Sciatic nerve (tissue), 2 donors: Measurements from ENCODE around the gene SDHAF1. TPM values are rescaled to one million over a fixed set of nuclear protein-coding genes. Genes with fewer than 3 reads are reported as not detected.

Experiments used
- ATAC-seq: fragments of 200-7000 bp; cut with Tn5 transposase; one replicate; pipeline ENCODE4 v1.9.1; 2020; ENCODE audit warnings: mild to moderate bottlenecking, moderate library complexity
- DNase-seq: peaks from one replicate; pipeline ENCODE4 v3.0.0-alpha.2; 2020; ENCODE audit warnings: low spot score
- intact Hi-C: fragments of 100-400 bp; cut with DNase I; formaldehyde crosslinking; loops from one replicate; pipeline ENCODE4 v1.14.2; 2022
- total RNA-seq: library from RNA; stranded (reverse); fragmentation: NEBNext Ultra II Directional; extraction: Animal tissue kit (Norgen Biotek cat#: 25700); gene quantifications from one replicate; pipeline ENCODE4 v1.2.1, GENCODE V29; 2021
- donor health status: DM: no; HTN: no; CAD: no.
- donor health status: DM: no; HTN: no; CAD: no.

SDHAF1 gene
- total RNA-seq, 1 donor from 2014 or later = 17.0 TPM

DNA sequence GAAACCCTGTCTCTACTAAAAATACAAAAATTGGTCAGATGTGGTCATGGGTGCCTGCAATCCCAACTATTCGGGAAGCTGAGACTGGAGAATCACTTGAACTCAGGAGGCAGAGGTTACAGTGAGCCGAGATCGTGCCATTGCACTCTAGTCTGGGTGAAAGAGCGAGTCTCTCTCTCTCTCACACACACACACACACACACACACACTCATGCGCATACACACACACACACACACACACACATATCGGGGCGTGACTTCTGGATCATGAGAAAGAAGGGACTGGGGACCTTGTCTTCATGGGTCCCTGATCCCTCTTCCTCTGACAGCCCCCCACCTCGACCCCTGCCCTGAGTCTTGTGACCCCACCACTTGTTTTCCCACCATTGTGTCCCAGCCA is 11.8 kb upstream of the SDHAF1 start:
- DNase-seq = no peak
- intact Hi-C loops = no loop called here
- ATAC-seq = no peak

DNA sequence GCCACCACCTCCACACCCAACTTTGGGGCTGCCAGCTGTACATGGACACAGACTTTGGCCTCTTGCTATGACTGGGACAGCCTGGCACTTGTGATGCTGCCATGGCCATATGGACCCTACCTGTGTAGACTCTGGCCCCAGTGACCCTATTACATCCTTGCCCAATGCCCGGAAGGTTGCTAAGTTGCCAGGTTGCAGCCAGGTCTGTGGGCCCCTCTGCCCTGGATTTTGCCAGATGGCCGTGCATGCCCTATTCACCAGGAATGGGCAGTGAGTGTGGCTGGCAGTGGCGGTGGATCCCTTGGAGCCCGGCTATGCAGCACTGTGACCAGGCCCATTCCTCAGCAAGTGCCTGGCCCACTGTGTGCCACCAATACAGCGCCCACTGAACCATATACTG is 8.9 kb upstream of the SDHAF1 start:
- DNase-seq (no peak), ATAC-seq (no peak)
- intact Hi-C loops = no loop called here

DNA sequence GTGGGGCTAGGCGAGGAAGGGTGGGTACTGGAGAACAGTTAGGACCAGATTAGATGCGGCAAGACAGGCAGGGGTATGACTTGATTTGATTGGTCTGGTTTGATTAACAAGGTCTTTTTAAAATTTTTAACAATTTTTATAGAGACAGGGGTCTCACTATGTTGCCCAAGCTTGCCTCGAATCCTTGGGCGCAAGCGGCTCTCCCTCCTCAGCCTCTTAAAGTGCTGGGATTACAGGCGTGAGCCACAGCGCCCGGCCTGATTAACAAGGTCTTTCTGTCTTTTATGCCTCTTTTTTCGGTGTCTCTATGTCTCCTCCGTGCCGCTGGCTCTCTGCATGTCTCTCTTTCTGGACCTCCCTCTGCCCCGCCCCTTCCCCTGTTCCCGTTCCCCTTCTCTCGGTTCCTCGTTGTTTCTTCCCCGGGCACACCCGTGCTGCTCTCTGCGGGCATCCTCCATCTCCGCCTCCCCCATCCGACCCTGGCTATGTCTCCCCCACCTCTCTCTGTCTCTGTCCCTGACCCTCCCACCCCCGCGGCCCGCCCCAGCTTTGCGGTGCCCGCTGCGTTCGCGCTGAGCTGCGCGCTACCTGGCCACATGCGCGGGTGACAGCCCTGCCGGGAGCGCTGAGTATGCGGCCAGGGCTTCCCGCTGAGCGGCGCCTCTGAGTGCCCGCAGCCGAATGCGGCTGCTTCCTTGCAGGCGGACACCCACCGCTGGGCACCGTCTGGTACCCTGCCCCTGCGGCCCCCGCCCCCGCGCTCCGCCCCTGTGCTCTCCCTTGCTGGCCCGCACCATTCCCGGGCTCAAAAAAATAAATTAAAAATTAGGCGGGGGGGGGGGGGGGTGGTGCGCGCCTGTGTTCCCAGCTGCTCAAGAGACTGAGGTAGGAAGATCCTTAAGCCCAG is 8.1 kb upstream of the SDHAF1 start:
- ATAC-seq (peak; percentile 63), DNase-seq (no peak)
- intact Hi-C loops = no loop called here

DNA sequence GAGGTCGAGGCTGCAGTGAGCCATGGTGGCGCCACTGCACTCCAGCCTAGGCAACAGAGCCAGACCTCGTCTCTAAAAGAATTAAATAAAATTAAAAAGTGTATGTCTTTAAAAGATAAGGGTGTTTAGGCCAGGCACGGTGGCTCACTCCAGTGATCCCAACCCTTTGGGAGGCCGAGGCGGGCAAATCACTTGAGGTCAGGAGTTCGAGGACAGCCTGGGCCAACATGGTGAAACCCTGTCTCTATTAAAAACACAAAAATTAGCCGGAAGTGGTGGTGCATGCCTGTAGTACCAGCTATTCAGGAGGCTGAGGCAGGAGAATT is 7.5 kb upstream of the SDHAF1 start:
- DNase-seq (no peak), ATAC-seq (no peak)
- intact Hi-C loops = no loop called here

DNA sequence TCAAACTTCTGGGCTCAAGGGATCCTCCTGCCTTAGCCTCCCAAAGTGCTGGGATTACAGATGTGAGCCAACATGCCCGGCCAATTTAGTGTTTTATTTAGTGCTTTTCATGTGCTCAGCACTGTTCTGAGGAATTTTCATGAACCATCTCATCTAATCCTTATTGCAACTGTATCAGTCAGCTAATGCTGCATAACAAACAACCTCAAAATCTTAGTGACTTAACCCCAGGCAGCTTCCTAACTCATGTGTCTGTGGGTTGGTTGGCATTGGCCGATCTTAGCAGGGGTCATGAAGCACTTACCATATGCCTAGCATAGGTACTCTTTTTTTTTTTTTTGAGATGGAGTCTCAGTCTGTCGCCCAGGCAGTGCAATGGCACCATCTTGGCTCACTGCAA is 6.2 kb upstream of the SDHAF1 start:
- no peak for DNase-seq
- intact Hi-C loops = no loop called here
- no peak for ATAC-seq

DNA sequence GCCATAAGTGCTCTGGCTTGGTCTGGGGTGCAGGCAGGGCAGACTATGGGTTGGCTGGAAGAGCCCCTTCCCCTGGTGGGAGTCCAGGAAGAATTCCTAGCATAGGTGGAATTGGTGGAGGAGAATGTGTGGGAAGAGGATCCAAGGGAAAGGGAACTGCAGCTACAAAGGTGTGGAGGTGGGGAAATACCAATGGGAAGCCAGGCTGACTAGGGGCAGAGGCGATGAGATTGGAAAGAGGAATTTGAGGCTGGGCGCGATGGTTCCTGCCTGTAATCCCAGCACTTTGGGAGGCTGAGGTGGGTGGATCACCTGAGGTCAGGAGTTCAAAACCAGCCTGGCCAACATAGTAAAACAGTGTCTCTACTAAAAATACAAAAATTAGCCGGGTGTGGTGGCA is 4.8 kb upstream of the SDHAF1 start:
- intact Hi-C loops = no loop called here
- DNase-seq = no peak
- ATAC-seq = no peak

DNA sequence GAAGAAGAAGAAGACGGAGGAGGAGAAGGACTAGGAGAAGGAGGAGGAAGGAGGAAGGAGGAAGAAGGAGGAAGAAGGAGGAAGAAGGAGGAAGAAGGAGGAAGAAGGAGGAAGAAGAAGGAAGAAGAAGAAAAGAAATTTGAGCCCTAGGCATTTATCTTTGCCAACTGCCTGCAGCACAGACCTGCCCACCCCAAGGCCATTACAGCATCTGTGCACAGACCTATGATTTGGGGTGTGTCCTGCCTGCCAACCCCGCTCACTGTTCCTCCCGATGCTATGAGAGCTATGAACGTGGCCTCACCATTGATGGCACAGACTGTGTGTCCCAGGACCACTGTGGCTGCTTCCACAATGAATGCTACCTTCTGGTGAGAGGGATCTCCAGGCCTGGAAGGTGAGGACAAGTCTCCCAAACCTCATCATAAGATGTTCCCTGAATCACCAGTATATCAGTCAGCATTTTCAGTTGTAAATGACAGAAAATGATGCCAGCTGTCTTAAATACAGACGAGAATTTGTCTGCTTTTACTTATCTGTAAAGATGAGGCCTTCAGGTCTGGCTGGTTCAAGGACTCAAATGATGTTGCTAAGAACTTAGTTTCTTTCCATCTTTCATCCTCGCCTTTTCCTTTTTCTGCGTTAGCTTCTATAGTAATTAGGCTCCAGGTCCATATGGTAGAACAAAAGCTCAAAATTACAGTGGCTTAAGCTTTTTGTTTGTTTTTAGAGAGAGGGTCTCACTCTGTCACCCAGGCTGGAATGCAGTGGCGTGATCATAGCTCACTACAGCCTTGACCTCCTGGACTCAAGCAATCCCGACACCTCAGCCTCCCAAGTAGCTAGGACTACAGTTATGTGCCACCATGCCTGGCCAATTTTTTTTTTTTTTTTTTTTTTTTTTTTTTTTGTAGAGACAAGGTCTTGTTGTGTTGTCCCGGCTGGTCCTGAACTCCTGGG is 3.9 kb upstream of the SDHAF1 start:
- ATAC-seq = no peak
- DNase-seq = no peak
- intact Hi-C loops = no loop called here

DNA sequence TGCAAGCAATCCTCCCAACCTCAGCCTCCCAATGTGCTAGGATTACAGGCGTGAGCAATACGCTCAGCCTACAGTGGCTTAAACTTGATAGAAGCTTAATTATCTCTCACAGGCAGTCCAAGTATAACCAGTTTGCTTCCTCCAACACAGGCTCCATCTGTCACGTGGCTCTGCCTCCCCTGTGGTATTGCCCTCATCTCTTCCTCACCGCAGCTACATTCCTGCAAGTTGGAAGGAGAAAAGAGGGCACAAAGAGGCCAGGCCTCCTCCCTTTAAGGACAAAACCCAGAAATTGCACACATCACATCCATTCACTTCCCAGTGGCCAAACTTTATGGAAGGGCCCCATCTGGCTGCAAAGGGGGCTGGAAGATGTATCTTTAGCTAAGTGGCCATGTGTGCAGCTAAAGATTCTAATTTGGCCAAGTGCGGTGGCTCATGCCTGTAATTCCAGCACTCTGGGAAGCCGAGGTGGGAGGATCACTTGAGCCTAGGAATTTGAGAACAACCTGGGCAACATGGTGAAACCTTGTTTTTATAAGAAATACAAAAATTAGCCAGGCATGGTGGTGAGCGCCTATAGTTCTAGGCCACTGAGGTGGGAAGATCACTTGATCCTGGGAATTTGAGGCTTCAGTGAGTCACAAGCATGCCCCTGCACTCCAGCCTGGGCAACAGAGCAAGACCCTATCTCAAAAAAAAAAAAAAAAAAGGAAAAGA is 3.1 kb upstream of the SDHAF1 start:
- DNase-seq = no peak
- intact Hi-C loops = no loop called here
- no peak for ATAC-seq

DNA sequence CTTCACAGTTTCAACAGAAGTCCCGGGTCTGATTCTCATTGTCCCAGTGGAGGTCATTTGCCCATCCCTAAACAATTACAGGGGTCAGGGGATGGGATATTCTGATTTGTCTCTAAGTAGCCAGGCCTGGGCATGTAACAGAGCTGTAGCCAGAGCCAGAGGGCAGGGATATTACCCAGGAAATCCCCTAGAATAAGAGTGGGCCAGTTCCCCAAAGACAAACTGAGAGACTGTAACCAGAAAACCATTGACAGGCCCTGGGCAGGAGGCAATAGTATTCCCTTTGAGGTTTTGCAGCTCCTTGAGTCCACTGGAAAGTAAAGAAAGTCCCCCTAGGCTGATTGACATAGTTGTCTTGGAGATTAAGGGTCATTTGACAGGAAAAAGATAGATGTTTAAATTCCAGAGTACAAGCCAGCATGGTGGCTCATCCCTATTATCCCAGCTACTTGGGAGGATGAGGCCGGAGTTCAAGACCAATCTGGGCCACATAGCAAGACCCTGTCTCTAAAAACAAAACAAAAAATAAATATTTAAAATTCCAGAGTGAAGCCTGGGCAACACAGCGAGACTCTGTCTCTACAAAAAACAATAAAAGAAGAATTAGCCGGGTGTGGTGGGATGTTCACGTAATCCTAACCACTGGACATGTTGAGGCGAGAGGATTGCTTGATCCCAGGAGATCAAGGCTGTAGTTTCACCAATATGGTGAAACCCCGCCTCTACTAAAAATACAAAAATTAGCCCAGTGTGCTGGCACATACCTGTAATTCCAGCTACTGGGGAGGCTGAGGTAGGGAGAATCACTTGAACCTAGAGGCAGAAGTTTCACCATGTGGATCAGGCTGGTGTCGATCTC is 1.9 kb upstream of the SDHAF1 start:
- ATAC-seq = no peak

DNA sequence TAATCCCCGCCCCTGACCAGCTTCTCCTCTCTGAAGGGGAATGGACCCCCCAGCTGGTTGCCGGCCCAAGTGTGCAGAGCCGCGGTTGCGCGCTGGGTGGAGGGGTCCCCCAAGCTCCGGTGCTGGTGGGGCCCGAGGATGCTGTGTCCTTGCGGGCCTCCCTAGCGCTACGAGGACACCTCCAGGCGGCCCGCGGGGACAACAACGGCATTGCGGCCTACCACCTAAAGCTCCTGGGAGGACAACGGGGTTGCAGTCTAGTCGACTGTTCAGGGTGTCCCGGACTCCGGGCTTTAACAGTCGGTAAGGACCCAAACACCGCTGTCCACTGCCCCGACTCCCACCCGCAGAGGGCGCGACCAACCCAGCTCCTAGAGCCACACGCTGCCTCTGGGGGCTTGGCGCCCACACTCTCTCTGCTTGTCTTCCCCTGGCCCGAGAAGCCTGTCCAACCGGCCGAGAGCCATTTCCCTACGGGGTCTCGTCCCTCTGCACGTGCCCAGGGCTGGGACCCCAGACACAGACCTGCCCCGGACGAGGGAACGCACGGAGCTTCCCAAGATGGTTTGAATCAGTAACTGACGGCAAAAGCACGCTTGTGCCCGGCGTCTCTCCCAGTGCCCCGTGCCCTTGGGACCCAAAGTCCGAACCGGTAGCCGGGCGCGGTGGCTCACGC is 927 bp upstream of the SDHAF1 start:
- intact Hi-C loops = no loop called here
- ATAC-seq = no peak
- DNase-seq = no peak

More for the DNA sequence above, 1.9 kb upstream of the SDHAF1 start:
- no peak for DNase-seq
- intact Hi-C loops = no loop called here

DNA sequence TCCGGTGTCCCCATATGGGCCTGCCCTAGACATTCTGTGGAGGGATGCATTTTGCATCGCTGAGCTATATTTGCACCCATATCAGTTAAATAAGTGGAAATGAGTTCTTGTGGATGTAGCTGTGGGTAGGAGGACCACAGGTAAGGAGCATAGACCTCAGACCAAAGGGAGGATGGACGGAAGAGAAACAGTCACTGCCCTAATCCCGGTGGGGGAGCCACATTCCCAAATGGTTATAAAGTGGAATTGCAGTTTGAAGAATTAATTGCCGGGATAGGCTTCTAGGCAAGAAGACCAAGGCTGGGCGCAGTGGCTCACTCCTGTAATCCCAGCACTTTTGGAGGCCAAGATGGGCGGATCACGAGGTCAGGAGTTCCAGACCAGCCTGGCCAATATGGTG is 1.8 kb downstream of the SDHAF1 start:
- ATAC-seq = no peak
- intact Hi-C loops = no loop called here

DNA sequence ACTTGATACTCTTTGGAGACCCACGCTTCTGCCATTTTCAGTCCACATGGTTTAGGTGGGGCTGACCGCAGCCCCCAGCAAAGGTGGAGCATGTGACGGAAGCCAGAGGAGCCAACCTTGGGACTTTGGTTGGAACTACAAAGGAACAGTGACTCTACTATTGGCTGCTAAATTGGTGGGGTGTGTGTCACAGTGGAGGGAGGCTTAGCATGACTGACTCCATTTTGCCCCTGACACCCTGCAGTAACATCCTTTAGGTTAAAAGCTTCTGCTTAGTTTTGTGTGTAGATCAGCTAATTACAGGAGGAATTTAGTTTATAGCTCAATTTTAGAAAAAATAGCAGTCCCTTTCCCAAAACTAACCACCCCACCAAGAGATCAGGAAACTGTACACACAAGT is 6.6 kb downstream of the SDHAF1 start:
- no peak for ATAC-seq
- DNase-seq = no peak
- intact Hi-C loops = no loop called here

More for the DNA sequence above, 1.8 kb downstream of the SDHAF1 start:
- no peak for DNase-seq

DNA sequence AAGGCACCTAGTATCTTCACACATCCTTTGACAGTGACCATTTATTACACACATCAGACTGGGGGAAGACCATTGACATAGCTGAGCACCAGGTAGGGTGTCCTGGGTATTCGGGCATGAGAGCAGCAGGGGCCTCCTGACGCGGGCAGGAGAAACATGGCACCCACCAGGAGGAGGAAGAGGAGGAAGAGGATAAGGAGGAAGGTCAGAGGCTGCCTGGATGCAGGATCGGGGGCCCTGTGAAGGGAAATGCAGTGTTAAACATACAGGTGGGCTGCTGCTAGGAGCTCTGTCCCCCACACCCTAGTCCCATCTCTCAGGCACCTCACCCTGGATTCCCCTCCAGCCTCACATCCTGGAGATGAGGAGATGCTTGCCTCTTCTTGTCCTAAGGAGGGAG is 8.3 kb downstream of the SDHAF1 start:
- ATAC-seq = no peak
- DNase-seq = no peak
- intact Hi-C loops = no loop called here

DNA sequence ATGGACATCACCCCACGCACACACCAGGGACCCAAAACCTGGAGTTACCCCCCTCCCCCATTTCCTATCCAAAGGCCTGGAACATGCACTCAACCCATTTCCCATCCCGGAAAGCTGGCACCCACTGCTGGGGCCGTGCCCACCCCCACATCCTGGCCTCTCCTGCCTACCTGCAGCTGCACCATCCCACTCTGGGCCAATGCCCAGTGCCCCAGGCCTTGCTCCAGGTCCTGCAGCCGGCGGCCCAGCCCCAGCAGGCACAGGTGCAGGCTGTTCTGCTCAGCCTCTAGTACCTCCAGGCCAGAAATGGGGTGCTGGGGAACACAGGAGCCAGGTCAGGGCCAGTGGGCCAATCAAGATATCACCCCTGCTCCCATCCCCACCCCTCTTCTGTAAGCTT is 12.0 kb downstream of the SDHAF1 start:
- intact Hi-C loops = no loop called here
- no peak for ATAC-seq

DNA sequence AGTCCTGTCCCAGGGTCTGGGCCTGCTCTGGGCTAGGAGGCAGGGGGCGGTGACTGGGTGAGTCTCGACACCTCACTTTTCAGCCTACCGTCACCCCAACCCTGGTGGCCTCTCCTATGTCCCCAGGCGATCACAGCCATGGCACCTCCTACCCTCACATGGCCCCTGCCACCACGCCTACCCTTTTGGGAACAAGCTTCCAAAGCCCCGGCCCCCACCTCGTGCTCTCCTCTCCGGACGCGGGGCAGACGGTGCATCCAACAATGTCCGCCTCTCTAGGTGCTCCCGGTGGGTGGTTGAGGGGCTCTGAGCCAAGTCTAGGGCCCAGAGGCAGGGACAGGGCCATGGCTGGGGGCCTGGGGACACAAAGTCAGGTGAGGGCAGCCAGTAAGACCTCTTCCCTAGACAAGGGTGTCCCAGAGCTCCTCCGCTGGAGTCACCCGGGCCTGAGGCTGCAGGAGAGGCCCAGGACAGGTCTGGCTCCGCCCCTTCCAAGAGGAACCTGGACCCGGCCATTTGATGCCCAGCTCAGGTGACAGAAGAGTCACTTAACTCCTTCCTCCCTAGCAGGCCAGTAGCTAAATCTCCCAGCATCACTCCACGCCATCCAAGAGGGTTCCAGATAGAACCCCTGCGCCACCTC is 13.5 kb downstream of the SDHAF1 start, which contains the start of gene SYNE4:
TSS of gene SYNE4 (minus strand) at position 478 of the 643 bp plus-strand sequence. CDS start at position 346, 132 bp downstream.
- DNase-seq (no peak), ATAC-seq (no peak)
- intact Hi-C loops = no loop called here

More for the DNA sequence above, 12.0 kb downstream of the SDHAF1 start:
- no peak for DNase-seq

DNA sequence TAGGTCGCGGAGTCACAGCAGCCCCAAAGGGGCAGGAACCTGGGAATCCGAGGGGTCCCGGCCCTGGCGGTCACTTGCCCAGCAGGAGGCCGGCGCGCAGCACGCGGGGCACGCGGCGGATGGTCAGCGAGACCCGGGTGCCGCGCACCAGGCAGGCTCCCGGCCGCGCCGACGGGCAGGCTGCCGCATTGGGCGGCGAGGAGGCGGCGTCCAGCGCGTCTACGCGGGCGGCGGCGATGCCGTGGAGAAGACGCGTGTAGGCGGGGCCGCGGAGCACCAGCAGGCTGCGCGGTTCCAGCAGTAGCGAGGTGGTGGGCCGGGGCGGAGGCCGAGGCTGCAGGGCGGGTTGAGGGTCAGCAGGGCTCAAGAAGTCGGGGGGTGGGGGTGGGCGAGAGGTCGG is 14.2 kb downstream of the SDHAF1 start:
- intact Hi-C loops = no loop called here
- DNase-seq (peak; percentile 85), ATAC-seq (peak; percentile 65)

DNA sequence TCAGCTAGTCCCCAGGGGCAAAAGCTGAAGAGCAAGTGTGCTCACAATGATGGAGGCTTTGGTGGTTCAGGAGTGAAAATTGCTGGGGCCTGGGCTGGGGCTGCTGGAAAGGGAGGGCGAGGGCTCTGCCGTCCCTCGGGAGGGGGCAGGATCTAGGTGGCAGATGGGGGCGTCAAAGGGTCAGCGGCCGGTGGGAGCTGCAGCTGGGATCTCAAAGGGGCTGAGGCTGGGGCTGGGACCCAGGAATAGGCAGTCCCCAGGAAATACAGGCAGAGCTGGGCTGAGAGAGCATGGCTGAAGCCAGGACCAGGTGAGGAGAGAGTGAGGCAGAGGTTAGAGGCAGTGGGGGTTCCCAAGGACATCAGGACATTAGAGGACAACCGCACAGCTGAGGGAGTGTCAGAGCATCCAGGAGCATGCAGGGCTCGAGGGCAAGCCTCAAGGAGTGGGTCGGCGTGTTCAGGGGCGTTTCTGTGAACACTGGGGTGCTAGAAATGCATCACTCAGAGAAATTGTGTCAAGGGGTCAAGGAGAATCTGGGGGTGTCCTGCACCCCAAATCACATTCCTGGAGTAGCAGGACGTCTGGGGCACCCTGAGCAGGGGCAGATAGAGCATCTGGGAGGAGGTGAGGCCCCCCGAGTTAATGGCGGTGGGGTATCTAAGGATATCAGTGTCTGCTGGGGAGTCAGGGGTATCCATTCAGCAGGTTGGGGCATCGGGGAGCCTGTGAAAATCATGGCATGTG is 14.8 kb downstream of the SDHAF1 start:
- ATAC-seq = no peak
- no peak for DNase-seq
- intact Hi-C loops = no loop called here
